GM13976 (cell line): Measurements from ENCODE around the gene TMEM273.
A peak's percentile ranks its signal among the peaks of the same experiment; 100 is the strongest.

Experiments
- DNase-seq: peaks from one replicate; pipeline ENCODE4 v3.0.0; 2012; ENCODE audit warnings: low spot score
- in situ Hi-C: fragments of 300-500 bp; cut with MboI; formaldehyde crosslinking; loops from one replicate; pipeline ENCODE4 v1.12.0; 2022; ENCODE audit warnings: low sequenced_read_pairs, mixed read lengths, inconsistent platforms; ENCODE audit not compliant: unreplicated experiment
- TF ChIP-seq, protein P1 (sequence below): IDR thresholded peaks from 2 replicates; pipeline ENCODE4 v1.5.1; 2012; ENCODE audit warnings: borderline replicate concordance, mild to moderate bottlenecking; ENCODE audit not compliant: insufficient read depth; ENCODE audit errors: extremely low read depth, missing control alignments, control extremely low read depth

Gene TMEM273

GRCh38 chr10:49116509-49117375 lies 71.4 kb downstream of the TMEM273 start:
- in situ Hi-C loops: no loop called here
- DNase-seq: no peak
- TF ChIP-seq, protein P1, sequence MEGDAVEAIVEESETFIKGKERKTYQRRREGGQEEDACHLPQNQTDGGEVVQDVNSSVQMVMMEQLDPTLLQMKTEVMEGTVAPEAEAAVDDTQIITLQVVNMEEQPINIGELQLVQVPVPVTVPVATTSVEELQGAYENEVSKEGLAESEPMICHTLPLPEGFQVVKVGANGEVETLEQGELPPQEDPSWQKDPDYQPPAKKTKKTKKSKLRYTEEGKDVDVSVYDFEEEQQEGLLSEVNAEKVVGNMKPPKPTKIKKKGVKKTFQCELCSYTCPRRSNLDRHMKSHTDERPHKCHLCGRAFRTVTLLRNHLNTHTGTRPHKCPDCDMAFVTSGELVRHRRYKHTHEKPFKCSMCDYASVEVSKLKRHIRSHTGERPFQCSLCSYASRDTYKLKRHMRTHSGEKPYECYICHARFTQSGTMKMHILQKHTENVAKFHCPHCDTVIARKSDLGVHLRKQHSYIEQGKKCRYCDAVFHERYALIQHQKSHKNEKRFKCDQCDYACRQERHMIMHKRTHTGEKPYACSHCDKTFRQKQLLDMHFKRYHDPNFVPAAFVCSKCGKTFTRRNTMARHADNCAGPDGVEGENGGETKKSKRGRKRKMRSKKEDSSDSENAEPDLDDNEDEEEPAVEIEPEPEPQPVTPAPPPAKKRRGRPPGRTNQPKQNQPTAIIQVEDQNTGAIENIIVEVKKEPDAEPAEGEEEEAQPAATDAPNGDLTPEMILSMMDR: no peak

- DNase-seq: no peak
- in situ Hi-C loops: no loop called here
- TF ChIP-seq, protein P1: no peak
Observed at GRCh38 chr10:49115796-49116508, 72.2 kb downstream of the TMEM273 start.

- in situ Hi-C loops: no loop called here
- peak; percentile 71 for DNase-seq
- TF ChIP-seq, protein P1: no peak
Observed at GRCh38 chr10:49115015-49115795, 73.0 kb downstream of the TMEM273 start, which contains the start of gene VSTM4. VSTM4 (minus strand) TSS chr10:49115522; CDS start chr10:49115485, 37 bp downstream.

DNA sequence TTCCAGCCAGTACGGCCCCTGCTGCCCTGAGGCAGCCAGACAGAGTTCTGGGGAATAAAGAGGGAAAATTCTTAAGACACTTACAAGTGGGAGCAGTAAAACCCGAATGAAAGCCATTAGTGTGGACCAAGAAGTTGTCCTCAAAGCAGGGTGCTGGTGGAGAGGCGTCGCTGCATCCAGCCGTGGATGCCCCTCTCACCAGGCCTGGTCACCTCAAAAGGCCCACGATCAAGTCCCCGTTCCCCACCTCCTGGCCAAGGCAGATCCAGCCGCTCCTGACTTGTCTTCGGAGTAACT lies 73.5 kb downstream of the TMEM273 start:
- TF ChIP-seq, protein P1: no peak
- in situ Hi-C loops: no loop called here
- DNase-seq: no peak

DNA sequence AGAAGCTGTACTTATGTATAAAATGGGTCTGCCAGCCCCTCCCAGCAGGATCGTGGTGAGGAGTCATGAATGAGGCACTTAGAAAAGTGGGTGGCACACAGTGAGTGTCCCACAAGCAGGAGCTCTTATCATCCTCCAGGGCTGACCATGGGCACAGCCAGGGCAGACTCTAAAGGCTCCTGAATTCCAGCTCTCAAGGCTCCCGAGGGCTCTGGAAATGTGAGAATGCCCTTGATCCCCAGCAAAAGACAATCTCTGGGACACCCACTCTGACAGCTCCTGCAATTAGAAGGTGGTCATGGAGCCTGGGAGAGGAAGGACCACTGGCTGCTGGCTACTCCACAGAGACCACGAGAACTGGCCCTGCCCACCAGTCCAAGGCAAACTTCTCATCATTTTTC lies 74.5 kb downstream of the TMEM273 start:
- in situ Hi-C loops: no loop called here
- TF ChIP-seq, protein P1: no peak
- DNase-seq: no peak

DNA sequence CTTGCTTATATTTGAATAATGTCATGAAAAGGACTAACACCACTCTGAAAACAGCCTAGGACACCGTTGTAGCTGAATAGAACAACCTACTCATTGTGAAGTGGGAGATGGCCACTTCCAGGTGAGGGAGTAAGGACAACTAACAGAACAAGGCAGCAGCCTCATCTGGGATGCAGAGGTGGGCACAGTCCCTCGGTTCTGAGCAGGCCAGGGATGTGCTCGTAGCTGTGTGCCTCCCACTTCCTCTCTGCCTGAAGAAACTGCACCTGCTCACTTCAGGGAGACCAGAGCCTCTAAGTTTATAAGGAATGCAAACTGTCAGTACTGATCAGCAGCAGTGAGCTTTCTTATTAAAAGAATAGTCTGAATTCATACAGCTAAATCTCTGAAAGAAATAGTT lies 75.3 kb downstream of the TMEM273 start:
- DNase-seq: no peak
- in situ Hi-C loops: no loop called here
- TF ChIP-seq, protein P1: no peak
